Measurements from ENCODE around the gene ARHGAP25. TPM values are rescaled to one million over a fixed set of nuclear protein-coding genes. Genes with fewer than 3 reads are reported as not detected.
A peak's percentile ranks its signal among the peaks of the same experiment; 100 is the strongest.

ARHGAP25 gene
- total RNA-seq, 4 donors from 2014 or later, result 3.7 to 9.3 (median 5.4) TPM

DNA sequence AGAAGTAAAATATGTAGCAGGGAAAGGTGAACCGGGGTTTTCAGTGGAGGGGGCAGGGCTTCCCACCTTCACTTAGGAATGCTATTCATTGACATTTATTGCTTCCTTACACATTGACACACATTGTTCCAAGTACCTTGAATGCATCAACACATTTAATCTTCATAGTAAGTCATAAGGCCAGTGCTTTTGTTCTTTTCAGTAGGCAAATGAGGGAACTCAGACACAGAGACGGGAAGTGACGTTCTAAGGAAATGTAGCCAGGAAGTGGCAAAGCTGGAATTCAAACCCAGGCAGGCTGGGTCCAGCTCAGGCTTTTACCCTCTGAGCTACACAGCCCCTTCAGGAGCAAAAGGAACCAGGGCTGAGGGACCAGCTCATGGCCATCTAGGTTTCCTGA lies 115.9 kb downstream of the ARHGAP25 start:
- Histone ChIP-seq H3K4me3 (no peak overlapping the region), H3K4me1 (peaks cover 0 to 5% (median 2%) of the 10 kb centered on the region in 4 donors), H3K27me3 (peaks cover 0 to 12% (median 0%) of the 10 kb centered on the region in 4 donors), H3K27ac (replicated peaks in 1 of 4) (no peak overlapping the region), H3K36me3 (no peaks in the 10 kb centered on the region), H3K9me3 (no peaks in the 10 kb centered on the region)
- TF ChIP-seq POLR2AphosphoS5 (IDR thresholded peaks at IDR 0.05) (no peak), POLR2A (IDR thresholded peaks at IDR 0.05; ENCODE audit: low read depth) (no peak), EP300 (IDR thresholded peaks at IDR 0.05) (no peak)
- TF ChIP-seq, protein P1, sequence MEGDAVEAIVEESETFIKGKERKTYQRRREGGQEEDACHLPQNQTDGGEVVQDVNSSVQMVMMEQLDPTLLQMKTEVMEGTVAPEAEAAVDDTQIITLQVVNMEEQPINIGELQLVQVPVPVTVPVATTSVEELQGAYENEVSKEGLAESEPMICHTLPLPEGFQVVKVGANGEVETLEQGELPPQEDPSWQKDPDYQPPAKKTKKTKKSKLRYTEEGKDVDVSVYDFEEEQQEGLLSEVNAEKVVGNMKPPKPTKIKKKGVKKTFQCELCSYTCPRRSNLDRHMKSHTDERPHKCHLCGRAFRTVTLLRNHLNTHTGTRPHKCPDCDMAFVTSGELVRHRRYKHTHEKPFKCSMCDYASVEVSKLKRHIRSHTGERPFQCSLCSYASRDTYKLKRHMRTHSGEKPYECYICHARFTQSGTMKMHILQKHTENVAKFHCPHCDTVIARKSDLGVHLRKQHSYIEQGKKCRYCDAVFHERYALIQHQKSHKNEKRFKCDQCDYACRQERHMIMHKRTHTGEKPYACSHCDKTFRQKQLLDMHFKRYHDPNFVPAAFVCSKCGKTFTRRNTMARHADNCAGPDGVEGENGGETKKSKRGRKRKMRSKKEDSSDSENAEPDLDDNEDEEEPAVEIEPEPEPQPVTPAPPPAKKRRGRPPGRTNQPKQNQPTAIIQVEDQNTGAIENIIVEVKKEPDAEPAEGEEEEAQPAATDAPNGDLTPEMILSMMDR (IDR thresholded peaks at IDR 0.05), result no peak
- peak; percentile 45 for DNase-seq (ENCODE audit: extremely low spot score)
- intact Hi-C loops (cut with DNase I), result no loop called here
- WGBS, result 77% methylated on average over 3 of the region's 3 CpGs

DNA sequence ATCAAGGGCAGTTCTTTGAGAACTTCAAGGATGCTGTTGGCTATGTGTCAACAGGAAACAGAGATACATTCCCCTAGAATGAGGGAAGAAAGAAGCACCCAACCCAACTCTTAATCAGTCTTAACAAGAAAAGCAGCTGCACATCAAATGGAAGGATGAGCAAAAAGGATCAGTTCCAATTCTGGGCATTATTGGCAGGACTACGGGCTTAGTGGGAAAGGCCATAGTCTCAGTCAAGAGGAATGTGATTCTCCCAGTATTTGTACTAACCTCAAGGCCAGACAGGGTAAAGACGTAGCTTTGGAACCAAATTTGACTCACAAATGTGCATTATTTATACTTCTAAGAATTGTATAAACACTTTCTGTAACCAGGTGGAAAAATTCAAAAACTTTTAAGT lies 118.4 kb downstream of the ARHGAP25 start:
- intact Hi-C loops (cut with DNase I), result no loop called here
- Histone ChIP-seq H3K27ac (replicated peaks in 1 of 4) (no peak overlapping the region), H3K27me3 (peaks cover 0 to 2% (median 0%) of the 10 kb centered on the region in 4 donors), H3K4me1 (peaks cover 0 to 5% (median 2%) of the 10 kb centered on the region in 4 donors), H3K36me3 (no peaks in the 10 kb centered on the region), H3K4me3 (no peak overlapping the region), H3K9me3 (no peaks in the 10 kb centered on the region)
- TF ChIP-seq, protein P1 (IDR thresholded peaks at IDR 0.05), result no peak
- TF ChIP-seq POLR2A (IDR thresholded peaks at IDR 0.05; ENCODE audit: low read depth) (no peak), POLR2AphosphoS5 (IDR thresholded peaks at IDR 0.05) (no peak), EP300 (IDR thresholded peaks at IDR 0.05) (no peak)
- DNase-seq (ENCODE audit: extremely low spot score), result no peak
- WGBS, result 80% methylated on average over 2 of the region's 2 CpGs

DNA sequence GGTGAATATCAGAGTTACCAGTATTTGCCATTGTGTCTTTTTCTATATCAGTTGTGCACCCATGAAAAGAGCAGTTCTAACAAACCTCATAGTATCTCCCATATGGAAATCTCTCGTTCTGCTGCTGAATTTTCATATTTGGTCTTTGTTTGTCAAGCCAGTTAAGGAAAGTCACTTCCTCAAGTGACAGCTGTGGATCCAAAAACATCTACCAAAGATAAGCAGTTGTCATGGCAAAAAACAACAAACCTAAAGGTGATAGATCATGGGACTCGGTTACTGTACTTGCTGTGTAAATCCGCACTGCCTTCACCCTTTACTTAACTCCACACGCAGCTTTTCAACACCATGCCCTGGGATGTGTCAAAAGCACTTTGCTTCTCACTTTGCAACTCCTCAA lies 119.3 kb downstream of the ARHGAP25 start:
- H3K4me3 ChIP-seq, result no peak overlapping the region
- peaks cover 0 to 5% (median 2%) of the 10 kb centered on the region in 4 donors for H3K4me1 ChIP-seq
- no peaks in the 10 kb centered on the region for H3K27me3 ChIP-seq
- no peak for DNase-seq (ENCODE audit: extremely low spot score)
- no peak overlapping the region for H3K27ac ChIP-seq (replicated peaks in 1 of 4)
- H3K9me3 ChIP-seq, result no peaks in the 10 kb centered on the region
- no peaks in the 10 kb centered on the region for H3K36me3 ChIP-seq
- intact Hi-C loops (cut with DNase I), result no loop called here
- WGBS, result 32% methylated on average over 4 of the region's 4 CpGs
- no peak for TF ChIP-seq POLR2A (IDR thresholded peaks at IDR 0.05; ENCODE audit: low read depth)
- no peak for TF ChIP-seq POLR2AphosphoS5 (IDR thresholded peaks at IDR 0.05)
- TF ChIP-seq, protein P1 (IDR thresholded peaks at IDR 0.05), result no peak
- no peak for TF ChIP-seq EP300 (IDR thresholded peaks at IDR 0.05)

DNA sequence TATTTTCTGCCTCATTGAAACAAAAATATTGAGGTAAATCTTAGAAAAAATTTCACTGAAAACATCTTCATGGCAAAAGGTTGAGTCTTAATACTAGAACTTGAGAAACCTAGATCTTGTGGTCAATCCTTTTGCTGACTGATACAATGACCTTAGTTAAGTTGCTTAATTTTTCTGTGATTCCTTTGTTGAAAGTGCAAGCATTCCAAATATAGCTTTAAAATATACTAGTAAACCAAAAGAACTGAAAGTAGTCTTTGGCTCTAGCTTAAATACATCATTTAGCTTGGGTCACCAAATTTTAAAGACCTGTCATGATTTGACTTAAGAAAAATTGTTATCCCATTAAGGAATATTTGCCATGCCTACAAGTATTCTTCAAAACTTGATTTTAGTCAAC lies 119.9 kb downstream of the ARHGAP25 start:
- Histone ChIP-seq H3K4me3 (no peak overlapping the region), H3K36me3 (no peaks in the 10 kb centered on the region), H3K27me3 (no peaks in the 10 kb centered on the region), H3K9me3 (no peaks in the 10 kb centered on the region), H3K27ac (replicated peaks in 1 of 4) (no peak overlapping the region), H3K4me1 (peaks cover 0 to 5% (median 2%) of the 10 kb centered on the region in 4 donors)
- DNase-seq (ENCODE audit: extremely low spot score), result no peak
- intact Hi-C loops (cut with DNase I), result no loop called here
- TF ChIP-seq POLR2AphosphoS5 (IDR thresholded peaks at IDR 0.05), result no peak
- TF ChIP-seq, protein P1 (IDR thresholded peaks at IDR 0.05), result no peak
- TF ChIP-seq EP300 (IDR thresholded peaks at IDR 0.05), result no peak
- TF ChIP-seq POLR2A (IDR thresholded peaks at IDR 0.05; ENCODE audit: low read depth), result no peak

DNA sequence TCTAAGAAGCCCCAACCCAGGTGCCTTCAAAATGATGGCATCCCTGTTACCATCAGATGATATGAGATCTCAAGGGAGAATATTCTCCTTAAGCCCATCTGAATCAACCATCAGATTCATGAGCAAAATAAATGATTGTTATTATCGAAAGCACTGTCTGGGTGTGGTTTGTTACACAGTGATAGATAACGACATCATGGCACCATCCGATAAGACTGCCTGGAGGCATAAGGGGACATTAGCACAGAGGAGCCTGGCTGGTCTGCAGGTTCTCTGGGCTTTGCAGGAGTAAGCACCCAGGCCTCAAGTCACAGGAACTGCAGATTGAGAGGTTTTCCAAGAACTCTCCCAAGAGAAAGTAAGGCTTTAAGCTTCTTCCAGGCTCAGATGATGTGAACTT lies 120.9 kb downstream of the ARHGAP25 start:
- no peak for DNase-seq (ENCODE audit: extremely low spot score)
- H3K4me3 ChIP-seq, result no peak overlapping the region
- no peaks in the 10 kb centered on the region for H3K36me3 ChIP-seq
- 93% methylated on average over 3 of the region's 3 CpGs for WGBS
- H3K4me1 ChIP-seq, result peaks cover 0 to 5% (median 2%) of the 10 kb centered on the region in 4 donors
- intact Hi-C loops (cut with DNase I), result no loop called here
- H3K27ac ChIP-seq (replicated peaks in 1 of 4), result no peak overlapping the region
- no peaks in the 10 kb centered on the region for H3K27me3 ChIP-seq
- TF ChIP-seq POLR2AphosphoS5 (IDR thresholded peaks at IDR 0.05), result no peak
- TF ChIP-seq, protein P1 (IDR thresholded peaks at IDR 0.05), result no peak
- TF ChIP-seq EP300 (IDR thresholded peaks at IDR 0.05), result no peak
- TF ChIP-seq POLR2A (IDR thresholded peaks at IDR 0.05; ENCODE audit: low read depth), result no peak
- H3K9me3 ChIP-seq, result no peaks in the 10 kb centered on the region

All from esophagus muscularis mucosa (tissue), 4 donors.